HEK293T (cell line): Measurements from ENCODE around the gene VPS9D1.

ENCODE experiments used
- CTCF ChIA-PET: fragments of 350-600 bp; formaldehyde crosslinking; extraction: SDS; loops from one replicate; lab custom pipeline; 2021; ENCODE audit warnings: antibody characterized with exemption, inconsistent platforms; lab: Yijun Ruan, JAX
- POLR2A ChIA-PET: fragments of 350-600 bp; formaldehyde crosslinking; extraction: SDS; loops from one replicate; lab custom pipeline; 2020; ENCODE audit warnings: antibody characterized with exemption, inconsistent platforms; lab: Yijun Ruan, JAX
- DNase-seq: peaks from one replicate; pipeline ENCODE4 v3.0.0; 2012; ENCODE audit warnings: mixed read lengths; ENCODE audit errors: extremely low spot score
- ARNT ChIP-seq: fragments of 450-650 bp; IDR thresholded peaks from 2 replicates; pipeline ENCODE4 v1.6.1; 2017; ENCODE audit warnings: mild to moderate bottlenecking
- BHLHE40 ChIP-seq: fragments of 450-650 bp; IDR thresholded peaks from 2 replicates; pipeline ENCODE4 v1.6.1; 2016; ENCODE audit warnings: mild to moderate bottlenecking, moderate library complexity, borderline replicate concordance
- CTBP1 ChIP-seq: fragments of 450-650 bp; IDR thresholded peaks from 2 replicates; pipeline ENCODE4 v1.6.1; 2016; ENCODE audit warnings: borderline replicate concordance
- ELF4 ChIP-seq: fragments of 450-650 bp; IDR thresholded peaks from 2 replicates; pipeline ENCODE4 v1.6.1; 2017; ENCODE audit warnings: antibody characterized with exemption
- FOXA1 ChIP-seq: fragments of 450-650 bp; IDR thresholded peaks from 2 replicates; pipeline ENCODE4 v1.6.1; 2016; ENCODE audit warnings: mild to moderate bottlenecking
- FOXK2 ChIP-seq: fragments of 450-650 bp; IDR thresholded peaks from 2 replicates; pipeline ENCODE4 v1.6.1; 2016; ENCODE audit warnings: mild to moderate bottlenecking
- FOXM1 ChIP-seq: fragments of 450-650 bp; IDR thresholded peaks from 2 replicates; pipeline ENCODE4 v1.6.1; 2017; ENCODE audit warnings: mild to moderate bottlenecking, borderline replicate concordance
- HDGF ChIP-seq: fragments of 450-650 bp; IDR thresholded peaks from 2 replicates; pipeline ENCODE4 v1.6.1; 2017; ENCODE audit warnings: antibody characterized with exemption, borderline replicate concordance
- L3MBTL2 ChIP-seq: fragments of 450-650 bp; conservative IDR thresholded peaks from 2 replicates; pipeline ENCODE4 v1.6.1; 2016; ENCODE audit warnings: mild to moderate bottlenecking
- LEF1 ChIP-seq: fragments of 450-650 bp; IDR thresholded peaks from 2 replicates; pipeline ENCODE4 v1.6.1; 2017; ENCODE audit warnings: mild to moderate bottlenecking, borderline replicate concordance
- NFRKB ChIP-seq: fragments of 450-650 bp; IDR thresholded peaks from 2 replicates; pipeline ENCODE4 v1.6.1; 2016; ENCODE audit warnings: mild to moderate bottlenecking, moderate library complexity
- SP1 ChIP-seq: fragments of 450-650 bp; IDR thresholded peaks from 2 replicates; pipeline ENCODE4 v1.6.1; 2017
- SUZ12 ChIP-seq: fragments of 450-650 bp; IDR thresholded peaks from 2 replicates; pipeline ENCODE4 v1.6.1; 2016; ENCODE audit warnings: mild to moderate bottlenecking
- TARDBP ChIP-seq: fragments of 450-650 bp; IDR thresholded peaks from 2 replicates; pipeline ENCODE4 v1.6.1; 2016
- ZNF384 ChIP-seq: fragments of 450-650 bp; IDR thresholded peaks from 2 replicates; pipeline ENCODE4 v1.6.1; 2016
- TF ChIP-seq, protein P1 (sequence below): fragments of 450-650 bp; IDR thresholded peaks from 2 replicates; pipeline ENCODE4 v1.6.1; 2016

Gene VPS9D1

DNA sequence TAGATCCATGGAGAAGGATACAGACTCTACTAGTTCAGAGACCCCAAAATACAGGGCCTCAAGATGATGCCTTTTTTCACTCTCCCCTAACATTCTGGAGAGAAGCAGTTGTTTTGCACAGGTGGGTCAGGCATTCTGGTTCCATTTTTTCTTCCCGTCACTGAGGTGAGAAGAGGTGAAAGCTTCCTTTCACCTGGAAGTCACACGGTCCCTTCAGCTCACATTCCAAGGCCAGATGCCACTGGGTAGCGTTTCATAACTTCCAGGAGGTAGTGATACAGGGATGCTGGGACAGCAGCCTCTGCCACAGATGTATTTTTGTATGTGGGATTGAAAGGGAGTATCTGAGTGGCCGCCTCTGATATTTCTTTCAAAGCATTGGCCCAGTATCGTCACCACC is 32.3 kb downstream of the VPS9D1 start:
- no peak for TF ChIP-seq ELF4
- no peak for TF ChIP-seq HDGF
- TF ChIP-seq NFRKB = no peak
- no peak for TF ChIP-seq BHLHE40
- no peak for TF ChIP-seq SUZ12
- no peak for TF ChIP-seq FOXK2
- no peak for TF ChIP-seq TARDBP
- no peak for TF ChIP-seq ARNT
- no peak for TF ChIP-seq SP1
- no peak for TF ChIP-seq LEF1
- no peak for TF ChIP-seq L3MBTL2
- TF ChIP-seq, protein P1, sequence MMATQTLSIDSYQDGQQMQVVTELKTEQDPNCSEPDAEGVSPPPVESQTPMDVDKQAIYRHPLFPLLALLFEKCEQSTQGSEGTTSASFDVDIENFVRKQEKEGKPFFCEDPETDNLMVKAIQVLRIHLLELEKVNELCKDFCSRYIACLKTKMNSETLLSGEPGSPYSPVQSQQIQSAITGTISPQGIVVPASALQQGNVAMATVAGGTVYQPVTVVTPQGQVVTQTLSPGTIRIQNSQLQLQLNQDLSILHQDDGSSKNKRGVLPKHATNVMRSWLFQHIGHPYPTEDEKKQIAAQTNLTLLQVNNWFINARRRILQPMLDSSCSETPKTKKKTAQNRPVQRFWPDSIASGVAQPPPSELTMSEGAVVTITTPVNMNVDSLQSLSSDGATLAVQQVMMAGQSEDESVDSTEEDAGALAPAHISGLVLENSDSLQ = no peak
- no peak for TF ChIP-seq FOXA1
- no peak for TF ChIP-seq FOXM1
- TF ChIP-seq ZNF384 = no peak
- TF ChIP-seq CTBP1 = no peak
- DNase-seq = no peak
- ChIA-PET POLR2A (interaction anchor here (2.5 kb wide), 1 partner anchor 12 kb away, joined by 16 read pairs; no protein-coding TSS in a partner anchor), CTCF (no interaction called here)

DNA sequence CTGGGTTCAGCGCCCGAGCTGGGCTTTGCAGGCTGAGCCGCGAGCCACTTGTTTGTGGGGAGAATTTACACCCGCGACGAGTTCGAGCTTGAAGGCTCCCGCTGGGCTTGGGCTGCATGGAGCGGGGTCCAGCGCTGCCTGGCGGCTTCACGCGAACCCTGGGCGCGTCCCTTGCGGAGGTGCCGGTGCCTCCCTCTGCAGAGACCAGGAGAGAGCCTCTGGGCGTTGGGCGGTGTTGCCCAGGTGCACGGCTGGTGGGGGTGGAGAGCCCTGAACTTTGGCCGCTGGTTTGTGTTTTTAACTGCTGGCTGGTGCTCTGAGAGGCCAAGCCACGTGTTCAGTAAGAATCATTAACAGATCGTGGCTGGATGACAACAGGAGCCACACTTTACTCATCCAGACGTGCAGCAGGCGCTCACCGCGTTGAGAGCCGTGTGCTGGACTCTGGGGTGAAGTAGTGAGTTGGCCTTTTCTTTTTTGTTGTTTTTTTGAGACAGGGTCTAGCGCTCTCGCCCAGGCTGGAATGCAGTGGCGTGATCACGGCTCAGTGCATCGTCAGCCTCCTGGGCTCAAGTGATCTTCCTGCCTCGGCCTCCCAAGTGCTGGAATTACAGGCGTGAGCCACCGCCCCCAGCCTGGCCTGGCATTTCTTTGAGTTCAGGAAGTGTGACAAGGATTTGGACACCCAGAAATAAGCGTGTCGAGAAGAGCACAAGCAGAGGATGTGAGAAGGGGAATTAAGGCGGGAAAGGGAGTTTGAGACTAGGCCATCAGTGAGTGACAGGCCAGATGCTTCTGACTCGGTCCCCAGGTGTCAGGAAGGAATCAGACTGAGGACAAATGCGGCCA is 33.4 kb downstream of the VPS9D1 start:
- CTCF ChIA-PET = interaction anchor here (1.1 kb wide), 1 partner anchor 19 kb away, joined by 4 read pairs; no protein-coding TSS in a partner anchor
- POLR2A ChIA-PET = interaction anchor here (1.0 to 2.5 kb wide), 7 partner anchors 8 to 30 kb away, joined by 3 to 16 read pairs (median 6); no protein-coding TSS in a partner anchor
- no peak for DNase-seq
- TF ChIP-seq NFRKB = no peak
- TF ChIP-seq L3MBTL2 = peak; percentile 67; the same call in 1 of the 2 replicates
- TF ChIP-seq, protein P1 = peak; percentile 56

DNA sequence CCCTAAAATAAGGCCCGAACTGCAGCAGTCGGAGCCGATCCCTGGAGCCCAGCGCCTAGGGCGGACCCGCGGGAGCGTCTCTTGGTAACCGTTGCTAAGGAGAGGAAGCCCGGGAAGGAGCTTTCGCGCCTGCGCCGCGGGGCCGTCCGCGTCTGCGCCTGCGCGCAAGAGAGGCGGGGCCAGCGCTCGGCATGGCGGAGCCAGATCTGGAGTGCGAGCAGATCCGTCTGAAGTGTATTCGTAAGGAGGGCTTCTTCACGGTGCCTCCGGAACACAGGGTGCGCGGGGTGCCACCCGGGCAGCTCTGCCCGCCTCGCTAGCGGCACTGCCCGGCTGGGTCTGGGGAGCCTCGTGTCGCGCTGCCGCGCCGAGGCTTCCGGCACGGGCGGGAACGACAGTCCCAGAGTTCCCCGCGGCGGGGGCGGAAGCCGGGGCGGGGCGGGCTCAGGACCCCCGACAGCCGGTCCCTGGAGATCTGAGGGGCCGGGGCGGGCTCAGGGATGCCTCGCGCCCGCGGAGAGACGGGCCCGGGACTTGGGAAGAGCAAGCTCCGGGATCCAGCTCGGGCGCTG is 34.1 kb downstream of the VPS9D1 start, which contains the start of gene CDK10:
CDK10 (plus strand) TSS at position 170 of the 572 bp plus-strand sequence; CDS start at position 192, 22 bp downstream.
- peak; percentile 96 for DNase-seq
- CTCF ChIA-PET = interaction anchor here (1.1 kb wide), 1 partner anchor 20 kb away, joined by 4 read pairs; no protein-coding TSS in a partner anchor
- POLR2A ChIA-PET = interaction anchor here (0.7 to 2.5 kb wide), 9 partner anchors 9 to 30 kb away, joined by 3 to 16 read pairs (median 5); no protein-coding TSS in a partner anchor
- TF ChIP-seq FOXA1 (no peak), L3MBTL2 (peak; percentile 99)

DNA sequence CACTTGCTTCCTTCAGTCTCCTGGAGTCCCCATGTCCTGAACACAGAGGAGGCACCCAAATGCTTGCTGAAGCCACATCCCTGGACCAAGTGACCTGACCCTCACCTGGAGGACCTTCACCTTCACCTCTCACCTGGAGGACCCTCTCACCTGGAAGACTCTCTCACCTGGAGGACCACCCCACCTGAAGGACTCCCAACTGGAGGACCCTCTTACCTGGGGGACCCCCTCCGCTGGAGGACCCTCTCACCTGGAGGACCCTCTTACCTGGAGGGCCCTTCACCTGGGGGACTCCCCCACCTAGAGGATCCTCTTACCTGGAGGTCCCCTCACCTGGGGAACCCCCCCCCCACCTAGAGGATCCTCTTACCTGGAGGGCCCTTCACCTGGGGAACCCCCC is 34.8 kb downstream of the VPS9D1 start:
- POLR2A ChIA-PET = interaction anchor here (0.7 to 2.5 kb wide), 9 partner anchors 9 to 29 kb away, joined by 3 to 16 read pairs (median 5); no protein-coding TSS in a partner anchor

DNA sequence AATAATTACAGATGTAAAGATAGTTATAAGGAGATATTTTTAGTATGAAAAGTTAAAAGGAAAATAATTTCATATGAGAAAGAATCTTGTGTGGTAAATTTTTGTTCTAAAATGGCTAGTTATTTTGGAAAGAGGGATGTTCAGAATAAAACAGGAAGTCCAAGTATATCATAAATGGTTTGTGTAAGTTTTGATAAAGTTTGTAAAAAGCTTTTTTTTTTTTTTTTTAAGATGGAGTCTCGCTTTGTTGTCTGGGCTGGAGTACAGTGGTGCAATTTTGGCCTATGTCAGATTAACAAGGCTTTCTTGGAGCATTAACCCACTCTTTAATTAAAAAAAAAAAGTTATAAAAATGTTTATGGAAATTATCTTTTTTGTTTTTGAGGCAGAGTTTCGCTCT is 42.4 kb downstream of the VPS9D1 start:
- TF ChIP-seq ARNT = no peak
- peak; percentile 80 for TF ChIP-seq ZNF384
- ChIA-PET POLR2A (no interaction called here), CTCF (no interaction called here)
- no peak for DNase-seq

More for the DNA sequence above, 34.8 kb downstream of the VPS9D1 start:
- CTCF ChIA-PET = interaction anchor here (1.1 kb wide), 1 partner anchor 20 kb away, joined by 4 read pairs; no protein-coding TSS in a partner anchor
- DNase-seq = no peak
- no peak for TF ChIP-seq HDGF
- no peak for TF ChIP-seq FOXK2
- no peak for TF ChIP-seq NFRKB
- TF ChIP-seq FOXM1 = no peak
- no peak for TF ChIP-seq ELF4
- no peak for TF ChIP-seq FOXA1
- TF ChIP-seq CTBP1 = no peak
- TF ChIP-seq ARNT = no peak
- TF ChIP-seq TARDBP = no peak
- no peak for TF ChIP-seq SP1
- TF ChIP-seq ZNF384 = no peak
- TF ChIP-seq, protein P1 = no peak
- no peak for TF ChIP-seq LEF1
- TF ChIP-seq BHLHE40 = no peak
- no peak for TF ChIP-seq SUZ12
- TF ChIP-seq L3MBTL2 = no peak
